ENCODE data around the gene RETREG2.

The RETREG2 gene

GRCh38 chr2:219178377-219179175 lies 501 bp downstream of the RETREG2 start:
- Histone ChIP-seq H3K9me3 (ENCODE audit: control insufficient read depth in 1 of 2, low read length in 2 of 2) (no peaks in the 10 kb centered on the region), H3K27me3 (ENCODE audit: low read depth, low read length) (no peaks in the 10 kb centered on the region), H3K4me3 (ENCODE audit: low read depth in 1 of 2, low read length in 2 of 2) (peak overlapping the region; percentile 74 to 88), H3K4me1 (ENCODE audit: control insufficient read depth in 1 of 2, insufficient read depth in 2 of 2, low read length in 2 of 2) (peaks cover 19 to 36% of the 10 kb centered on the region in 2 donors), H3K27ac (ENCODE audit: low read length) (peak overlapping the region; percentile 14), H3K36me3 (ENCODE audit: control insufficient read depth in 1 of 2, insufficient read depth in 2 of 2, low read length in 2 of 2) (peaks cover 47 to 57% of the 10 kb centered on the region in 2 donors)

GRCh38 chr2:219179601-219180465 lies 1.8 kb downstream of the RETREG2 start:
- Histone ChIP-seq H3K9me3 (ENCODE audit: control insufficient read depth in 1 of 2, low read length in 2 of 2) (no peaks in the 10 kb centered on the region), H3K27me3 (ENCODE audit: low read depth, low read length) (no peaks in the 10 kb centered on the region), H3K4me1 (ENCODE audit: control insufficient read depth in 1 of 2, insufficient read depth in 2 of 2, low read length in 2 of 2) (peaks cover 19 to 30% of the 10 kb centered on the region in 2 donors), H3K4me3 (ENCODE audit: low read depth in 1 of 2, low read length in 2 of 2) (peak overlapping the region in 1 of 2 donors; percentile 88), H3K36me3 (ENCODE audit: control insufficient read depth in 1 of 2, insufficient read depth in 2 of 2, low read length in 2 of 2) (peaks cover 43 to 55% of the 10 kb centered on the region in 2 donors), H3K27ac (ENCODE audit: low read length) (no peak overlapping the region)

GRCh38 chr2:219180961-219181360 lies 2.9 kb downstream of the RETREG2 start:
- H3K36me3 ChIP-seq (ENCODE audit: control insufficient read depth in 1 of 2, insufficient read depth in 2 of 2, low read length in 2 of 2), result peaks cover 49 to 61% of the 10 kb centered on the region in 2 donors
- no peak overlapping the region for H3K27ac ChIP-seq (ENCODE audit: low read length)
- H3K4me1 ChIP-seq (ENCODE audit: control insufficient read depth in 1 of 2, insufficient read depth in 2 of 2, low read length in 2 of 2), result peaks cover 13 to 23% of the 10 kb centered on the region in 2 donors
- H3K27me3 ChIP-seq (ENCODE audit: low read depth, low read length), result no peaks in the 10 kb centered on the region
- H3K4me3 ChIP-seq (ENCODE audit: low read depth in 1 of 2, low read length in 2 of 2), result no peak overlapping the region
- no peaks in the 10 kb centered on the region for H3K9me3 ChIP-seq (ENCODE audit: control insufficient read depth in 1 of 2, low read length in 2 of 2)

- peaks cover 49 to 61% of the 10 kb centered on the region in 2 donors for H3K36me3 ChIP-seq (ENCODE audit: control insufficient read depth in 1 of 2, insufficient read depth in 2 of 2, low read length in 2 of 2)
- no peak overlapping the region for H3K27ac ChIP-seq (ENCODE audit: low read length)
- no peak overlapping the region for H3K4me3 ChIP-seq (ENCODE audit: low read depth in 1 of 2, low read length in 2 of 2)
Observed at GRCh38 chr2:219181531-219181930, 3.5 kb downstream of the RETREG2 start.

GRCh38 chr2:219182331-219183150 lies 4.5 kb downstream of the RETREG2 start:
- no peak overlapping the region for H3K4me3 ChIP-seq (ENCODE audit: low read depth in 1 of 2, low read length in 2 of 2)
- no peak overlapping the region for H3K27ac ChIP-seq (ENCODE audit: low read length)
- peaks cover 12 to 21% of the 10 kb centered on the region in 2 donors for H3K4me1 ChIP-seq (ENCODE audit: control insufficient read depth in 1 of 2, insufficient read depth in 2 of 2, low read length in 2 of 2)
- H3K9me3 ChIP-seq (ENCODE audit: control insufficient read depth in 1 of 2, low read length in 2 of 2), result no peaks in the 10 kb centered on the region
- peaks cover 49 to 61% of the 10 kb centered on the region in 2 donors for H3K36me3 ChIP-seq (ENCODE audit: control insufficient read depth in 1 of 2, insufficient read depth in 2 of 2, low read length in 2 of 2)
- H3K27me3 ChIP-seq (ENCODE audit: low read depth, low read length), result no peaks in the 10 kb centered on the region

More at GRCh38 chr2:219181531-219181930, 3.5 kb downstream of the RETREG2 start:
- Histone ChIP-seq H3K9me3 (ENCODE audit: control insufficient read depth in 1 of 2, low read length in 2 of 2) (no peaks in the 10 kb centered on the region), H3K4me1 (ENCODE audit: control insufficient read depth in 1 of 2, insufficient read depth in 2 of 2, low read length in 2 of 2) (peaks cover 12 to 21% of the 10 kb centered on the region in 2 donors), H3K27me3 (ENCODE audit: low read depth, low read length) (no peaks in the 10 kb centered on the region)

GRCh38 chr2:219183151-219183772 lies 5.2 kb downstream of the RETREG2 start:
- Histone ChIP-seq H3K27ac (ENCODE audit: low read length) (no peak overlapping the region), H3K27me3 (ENCODE audit: low read depth, low read length) (no peaks in the 10 kb centered on the region), H3K4me3 (ENCODE audit: low read depth in 1 of 2, low read length in 2 of 2) (no peak overlapping the region), H3K9me3 (ENCODE audit: control insufficient read depth in 1 of 2, low read length in 2 of 2) (no peaks in the 10 kb centered on the region), H3K36me3 (ENCODE audit: control insufficient read depth in 1 of 2, insufficient read depth in 2 of 2, low read length in 2 of 2) (peaks cover 49 to 61% of the 10 kb centered on the region in 2 donors), H3K4me1 (ENCODE audit: control insufficient read depth in 1 of 2, insufficient read depth in 2 of 2, low read length in 2 of 2) (peaks cover 12 to 21% of the 10 kb centered on the region in 2 donors)

GRCh38 chr2:219184121-219184520 lies 6.0 kb downstream of the RETREG2 start:
- no peaks in the 10 kb centered on the region for H3K27me3 ChIP-seq (ENCODE audit: low read depth, low read length)
- H3K4me3 ChIP-seq (ENCODE audit: low read depth in 1 of 2, low read length in 2 of 2), result no peak overlapping the region
- H3K9me3 ChIP-seq (ENCODE audit: control insufficient read depth in 1 of 2, low read length in 2 of 2), result no peaks in the 10 kb centered on the region
- H3K4me1 ChIP-seq (ENCODE audit: control insufficient read depth in 1 of 2, insufficient read depth in 2 of 2, low read length in 2 of 2), result peaks cover 7 to 13% of the 10 kb centered on the region in 2 donors
- no peak overlapping the region for H3K27ac ChIP-seq (ENCODE audit: low read length)
- H3K36me3 ChIP-seq (ENCODE audit: control insufficient read depth in 1 of 2, insufficient read depth in 2 of 2, low read length in 2 of 2), result peaks cover 49 to 61% of the 10 kb centered on the region in 2 donors

GRCh38 chr2:219186754-219187456 lies 8.8 kb downstream of the RETREG2 start:
- H3K27me3 ChIP-seq (ENCODE audit: low read depth, low read length), result no peaks in the 10 kb centered on the region
- H3K4me3 ChIP-seq (ENCODE audit: low read depth in 1 of 2, low read length in 2 of 2), result no peak overlapping the region
- H3K27ac ChIP-seq (ENCODE audit: low read length), result no peak overlapping the region
- H3K9me3 ChIP-seq (ENCODE audit: control insufficient read depth in 1 of 2, low read length in 2 of 2), result no peaks in the 10 kb centered on the region
- peaks cover 32 to 35% of the 10 kb centered on the region in 2 donors for H3K36me3 ChIP-seq (ENCODE audit: control insufficient read depth in 1 of 2, insufficient read depth in 2 of 2, low read length in 2 of 2)
- peaks cover 0 to 4% of the 10 kb centered on the region in 2 donors for H3K4me1 ChIP-seq (ENCODE audit: control insufficient read depth in 1 of 2, insufficient read depth in 2 of 2, low read length in 2 of 2)

- Histone ChIP-seq H3K27ac (ENCODE audit: low read length) (no peak overlapping the region), H3K36me3 (ENCODE audit: control insufficient read depth in 1 of 2, insufficient read depth in 2 of 2, low read length in 2 of 2) (no peaks in the 10 kb centered on the region), H3K4me1 (ENCODE audit: control insufficient read depth in 1 of 2, insufficient read depth in 2 of 2, low read length in 2 of 2) (no peaks in the 10 kb centered on the region), H3K4me3 (ENCODE audit: low read depth in 1 of 2, low read length in 2 of 2) (no peak overlapping the region), H3K9me3 (ENCODE audit: control insufficient read depth in 1 of 2, low read length in 2 of 2) (no peaks in the 10 kb centered on the region), H3K27me3 (ENCODE audit: low read depth, low read length) (peaks cover 4% of the 10 kb centered on the region)
Observed at GRCh38 chr2:219197388-219197787, 19.3 kb downstream of the RETREG2 start.

GRCh38 chr2:219198974-219199373 lies 20.9 kb downstream of the RETREG2 start:
- H3K27me3 ChIP-seq (ENCODE audit: low read depth, low read length), result peaks cover 4% of the 10 kb centered on the region
- H3K9me3 ChIP-seq (ENCODE audit: control insufficient read depth in 1 of 2, low read length in 2 of 2), result no peaks in the 10 kb centered on the region

More at GRCh38 chr2:219198974-219199373, 20.9 kb downstream of the RETREG2 start:
- no peak overlapping the region for H3K27ac ChIP-seq (ENCODE audit: low read length)
- H3K36me3 ChIP-seq (ENCODE audit: control insufficient read depth in 1 of 2, insufficient read depth in 2 of 2, low read length in 2 of 2), result no peaks in the 10 kb centered on the region
- H3K4me1 ChIP-seq (ENCODE audit: control insufficient read depth in 1 of 2, insufficient read depth in 2 of 2, low read length in 2 of 2), result no peaks in the 10 kb centered on the region
- H3K4me3 ChIP-seq (ENCODE audit: low read depth in 1 of 2, low read length in 2 of 2), result no peak overlapping the region
